ENCODE results near the gene EPHA8.

EPHA8 gene

DNA sequence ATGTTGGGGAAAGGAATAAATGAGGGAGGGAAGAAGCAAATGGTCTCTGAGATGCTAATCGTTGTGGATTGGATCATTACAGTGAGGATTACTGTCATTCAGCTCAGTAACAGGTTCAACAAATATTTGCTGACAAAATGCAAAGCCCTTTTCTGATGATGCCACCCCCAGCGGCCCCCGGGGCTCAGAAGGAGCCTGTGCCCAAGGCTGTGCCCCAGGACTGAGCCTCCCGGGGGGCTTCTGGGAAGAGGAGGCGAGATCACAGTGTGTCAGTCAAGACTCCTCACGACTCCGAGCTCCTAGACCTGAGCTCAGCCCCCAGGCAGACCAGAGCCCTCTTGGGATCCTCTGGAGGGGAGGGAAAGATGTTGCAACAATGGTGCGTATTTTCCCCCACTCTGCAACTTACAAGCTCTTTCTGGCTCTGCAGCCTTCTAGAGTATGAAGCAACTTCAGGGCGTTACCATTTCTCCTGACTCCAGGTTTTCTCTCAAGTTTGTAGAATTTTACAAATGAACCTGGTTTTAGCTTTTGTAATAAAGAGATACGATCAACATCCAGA is 20.8 kb downstream of the EPHA8 start:
- H3K4me3 ChIP-seq (ENCODE audit: low read depth, low read length) = no peak overlapping the region
- TF ChIP-seq, protein P1, sequence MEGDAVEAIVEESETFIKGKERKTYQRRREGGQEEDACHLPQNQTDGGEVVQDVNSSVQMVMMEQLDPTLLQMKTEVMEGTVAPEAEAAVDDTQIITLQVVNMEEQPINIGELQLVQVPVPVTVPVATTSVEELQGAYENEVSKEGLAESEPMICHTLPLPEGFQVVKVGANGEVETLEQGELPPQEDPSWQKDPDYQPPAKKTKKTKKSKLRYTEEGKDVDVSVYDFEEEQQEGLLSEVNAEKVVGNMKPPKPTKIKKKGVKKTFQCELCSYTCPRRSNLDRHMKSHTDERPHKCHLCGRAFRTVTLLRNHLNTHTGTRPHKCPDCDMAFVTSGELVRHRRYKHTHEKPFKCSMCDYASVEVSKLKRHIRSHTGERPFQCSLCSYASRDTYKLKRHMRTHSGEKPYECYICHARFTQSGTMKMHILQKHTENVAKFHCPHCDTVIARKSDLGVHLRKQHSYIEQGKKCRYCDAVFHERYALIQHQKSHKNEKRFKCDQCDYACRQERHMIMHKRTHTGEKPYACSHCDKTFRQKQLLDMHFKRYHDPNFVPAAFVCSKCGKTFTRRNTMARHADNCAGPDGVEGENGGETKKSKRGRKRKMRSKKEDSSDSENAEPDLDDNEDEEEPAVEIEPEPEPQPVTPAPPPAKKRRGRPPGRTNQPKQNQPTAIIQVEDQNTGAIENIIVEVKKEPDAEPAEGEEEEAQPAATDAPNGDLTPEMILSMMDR (IDR thresholded peaks at IDR 0.05; ENCODE audit: low read depth, low read length) = no peak

GRCh38 chr1:22584970-22585369 is 21.7 kb downstream of the EPHA8 start:
- TF ChIP-seq, protein P1 (IDR thresholded peaks at IDR 0.05; ENCODE audit: low read depth, low read length) = no peak

DNA sequence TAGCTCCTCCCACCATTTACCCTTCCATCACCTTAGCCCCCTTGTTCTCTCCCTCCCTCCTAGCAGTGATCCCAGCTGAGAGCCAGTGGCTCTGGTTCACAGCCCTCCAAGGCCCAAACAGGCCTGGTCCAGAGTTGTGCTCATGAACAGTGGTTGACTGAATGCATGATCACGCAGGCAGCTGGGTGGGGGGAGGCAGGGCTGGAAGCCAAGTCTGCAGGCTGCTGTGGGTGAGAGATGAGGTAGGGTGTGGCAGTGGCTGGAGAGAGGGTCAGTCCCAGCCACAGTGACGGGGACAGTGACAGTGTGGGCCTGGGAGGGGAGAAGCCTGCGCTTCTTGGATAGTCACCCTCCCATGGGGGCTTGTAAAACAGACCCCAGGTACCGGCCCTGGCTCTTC is 22.2 kb downstream of the EPHA8 start:
- H3K4me3 ChIP-seq (ENCODE audit: low read depth, low read length) = no peak overlapping the region
- TF ChIP-seq, protein P1 (IDR thresholded peaks at IDR 0.05; ENCODE audit: low read depth, low read length) = no peak

More at GRCh38 chr1:22584970-22585369, 21.7 kb downstream of the EPHA8 start:
- no peak overlapping the region for H3K4me3 ChIP-seq (ENCODE audit: low read depth, low read length)

DNA sequence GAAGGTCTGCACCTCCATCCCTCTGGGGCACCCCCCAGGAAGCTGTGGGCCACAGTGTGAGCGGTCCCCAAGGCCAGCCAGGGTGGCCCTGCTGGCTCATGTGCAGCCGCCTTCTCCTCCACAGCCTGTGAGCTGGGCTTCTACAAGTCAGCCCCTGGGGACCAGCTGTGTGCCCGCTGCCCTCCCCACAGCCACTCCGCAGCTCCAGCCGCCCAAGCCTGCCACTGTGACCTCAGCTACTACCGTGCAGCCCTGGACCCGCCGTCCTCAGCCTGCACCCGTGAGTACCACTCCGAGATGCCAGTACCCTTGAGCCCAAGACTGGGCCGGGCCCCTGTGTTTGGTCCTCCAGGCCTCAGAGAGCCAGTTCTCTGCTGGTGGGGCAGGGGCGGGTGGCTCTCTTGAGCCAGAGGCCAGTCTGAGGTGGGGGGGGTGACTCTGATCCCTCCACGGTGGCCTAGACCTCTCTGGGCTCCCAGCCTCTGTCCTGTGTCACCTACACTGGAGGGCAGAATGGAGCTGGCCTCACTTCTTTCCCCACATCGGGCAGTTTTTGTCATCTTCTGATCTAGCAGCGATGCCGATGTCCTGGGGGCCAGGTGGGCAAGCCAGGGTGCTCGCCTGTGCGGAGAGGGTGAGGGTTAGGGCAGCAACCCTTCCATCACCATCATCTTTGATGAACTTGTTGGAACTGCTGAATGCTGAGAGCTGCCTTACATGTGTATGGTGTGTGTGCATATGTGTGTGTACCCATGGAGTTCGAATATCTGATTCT is 23.3 kb downstream of the EPHA8 start:
- TF ChIP-seq, protein P1 (IDR thresholded peaks at IDR 0.05; ENCODE audit: low read depth, low read length) = no peak
- no peak overlapping the region for H3K4me3 ChIP-seq (ENCODE audit: low read depth, low read length)

- no peak overlapping the region for H3K4me3 ChIP-seq (ENCODE audit: low read depth, low read length)
- TF ChIP-seq, protein P1 (IDR thresholded peaks at IDR 0.05; ENCODE audit: low read depth, low read length) = no peak
Measured at GRCh38 chr1:22587247-22587646, 24.0 kb downstream of the EPHA8 start.

GRCh38 chr1:22588899-22589422 is 25.7 kb downstream of the EPHA8 start:
- TF ChIP-seq, protein P1 (IDR thresholded peaks at IDR 0.05; ENCODE audit: low read depth, low read length) = no peak
- no peak overlapping the region for H3K4me3 ChIP-seq (ENCODE audit: low read depth, low read length)

- H3K4me3 ChIP-seq (ENCODE audit: low read depth, low read length) = no peak overlapping the region
- TF ChIP-seq, protein P1 (IDR thresholded peaks at IDR 0.05; ENCODE audit: low read depth, low read length) = no peak
Measured at GRCh38 chr1:22591576-22591975, 28.3 kb downstream of the EPHA8 start.

Measured in WI38 (cell line).